ENCODE measurements around the gene PRIM2.
"Not testable (repeated sequence)": the region's sequence is repeated elsewhere in the genome, so short reads cannot be mapped to it uniquely, and the experiment has no call there.

Gene PRIM2

DNA sequence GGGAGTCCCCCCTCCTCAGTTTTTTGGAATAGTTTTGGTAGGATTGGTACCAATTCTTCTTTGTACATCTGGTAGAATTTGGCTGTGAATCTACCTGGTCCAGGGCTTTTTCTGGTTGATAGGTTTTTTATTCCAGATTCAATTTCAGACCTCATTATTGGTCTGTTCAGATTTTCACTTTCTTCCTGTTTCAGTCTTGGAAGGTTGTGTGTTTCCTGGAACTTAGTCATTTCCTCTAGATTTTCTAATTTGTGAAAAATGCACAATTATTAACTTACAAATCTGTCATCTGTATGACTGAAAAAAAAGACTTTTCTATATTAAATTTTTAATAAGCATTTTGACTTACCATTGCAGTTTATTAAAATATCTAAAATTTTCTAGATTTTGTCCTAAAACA lies 287.9 kb downstream of the PRIM2 start:
- not testable (repeated sequence) for DNase-seq (ENCODE audit: low read depth in 2 of 2)

- not testable (repeated sequence) for DNase-seq (ENCODE audit: low read depth in 2 of 2)
Observed at GRCh38 chr6:57606331-57606730, 288.9 kb downstream of the PRIM2 start.

- DNase-seq (ENCODE audit: low read depth in 2 of 2): not testable (repeated sequence)
Observed at GRCh38 chr6:57610612-57611011, 293.2 kb downstream of the PRIM2 start.

DNA sequence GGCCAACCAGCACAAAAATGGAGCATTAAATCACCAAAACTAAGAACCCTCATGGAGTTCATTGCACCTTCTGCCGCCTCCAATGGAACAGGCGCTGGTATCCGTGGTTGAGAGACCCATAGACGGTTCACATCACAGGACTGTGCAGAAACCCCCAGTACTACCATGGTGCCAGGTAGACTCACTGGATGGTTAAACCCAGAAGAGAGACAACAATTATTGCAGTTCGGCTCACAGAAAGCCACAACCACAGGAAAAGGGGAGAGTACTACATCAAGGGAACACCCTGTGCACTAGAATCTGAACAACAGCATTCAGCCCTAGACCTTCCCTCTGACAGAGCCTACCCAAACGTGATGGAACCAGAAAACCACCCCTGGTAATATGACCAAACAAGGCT lies 301.5 kb downstream of the PRIM2 start:
- DNase-seq (ENCODE audit: low read depth in 2 of 2): not testable (repeated sequence)

GRCh38 chr6:57631773-57632172 lies 314.3 kb downstream of the PRIM2 start:
- DNase-seq (ENCODE audit: low read depth in 2 of 2): not testable (repeated sequence)

DNA sequence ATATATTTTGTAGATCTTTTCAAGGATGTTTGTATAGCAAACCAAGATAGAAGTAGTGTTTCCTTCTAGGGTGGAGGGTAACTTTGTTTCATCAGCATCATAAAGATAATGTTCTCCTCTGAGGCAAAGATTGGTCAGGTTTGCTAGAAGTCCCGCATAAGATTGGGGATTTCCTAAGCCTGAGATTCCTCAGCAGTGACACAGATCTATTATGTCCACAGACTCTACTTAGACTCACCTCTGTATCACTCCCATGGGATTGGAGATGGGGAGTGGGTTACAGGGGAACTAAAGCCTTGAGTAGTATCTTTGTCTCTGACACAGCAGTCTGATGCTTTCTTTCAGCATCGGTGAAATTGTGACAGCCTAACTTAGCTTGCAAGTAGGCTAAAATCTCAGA lies 341.1 kb downstream of the PRIM2 start:
- DNase-seq (ENCODE audit: low read depth in 2 of 2): not testable (repeated sequence)

GRCh38 chr6:57659794-57660193 lies 342.4 kb downstream of the PRIM2 start:
- DNase-seq (ENCODE audit: low read depth in 2 of 2): not testable (repeated sequence)

- not testable (repeated sequence) for DNase-seq (ENCODE audit: low read depth in 2 of 2)
Observed at GRCh38 chr6:57660940-57661339, 343.5 kb downstream of the PRIM2 start.

GRCh38 chr6:57668108-57668507 lies 350.7 kb downstream of the PRIM2 start:
- not testable (repeated sequence) for DNase-seq (ENCODE audit: low read depth in 2 of 2)

DNA sequence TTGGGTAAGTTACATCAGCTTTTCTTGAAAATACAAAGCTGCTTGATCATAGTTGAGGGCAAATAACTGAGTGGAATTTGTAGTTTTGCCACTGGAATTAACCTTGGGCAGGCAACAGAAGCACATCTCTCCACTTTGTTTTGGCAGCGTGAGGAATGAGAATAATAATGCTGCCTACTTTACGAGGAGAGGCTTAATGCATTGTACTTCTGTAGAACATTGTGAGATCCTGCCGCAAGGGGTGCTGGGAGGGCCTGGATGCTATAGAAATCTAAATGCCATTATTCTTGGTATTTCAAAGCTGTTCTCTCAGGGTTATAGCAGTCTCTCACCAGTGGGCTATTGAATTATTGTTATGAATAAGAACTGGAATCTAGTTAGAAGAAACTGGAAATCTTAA lies 353.8 kb downstream of the PRIM2 start:
- DNase-seq (ENCODE audit: low read depth in 2 of 2): not testable (repeated sequence)

- DNase-seq (ENCODE audit: low read depth in 2 of 2): not testable (repeated sequence)
Observed at GRCh38 chr6:57671937-57672627, 354.7 kb downstream of the PRIM2 start.

DNA sequence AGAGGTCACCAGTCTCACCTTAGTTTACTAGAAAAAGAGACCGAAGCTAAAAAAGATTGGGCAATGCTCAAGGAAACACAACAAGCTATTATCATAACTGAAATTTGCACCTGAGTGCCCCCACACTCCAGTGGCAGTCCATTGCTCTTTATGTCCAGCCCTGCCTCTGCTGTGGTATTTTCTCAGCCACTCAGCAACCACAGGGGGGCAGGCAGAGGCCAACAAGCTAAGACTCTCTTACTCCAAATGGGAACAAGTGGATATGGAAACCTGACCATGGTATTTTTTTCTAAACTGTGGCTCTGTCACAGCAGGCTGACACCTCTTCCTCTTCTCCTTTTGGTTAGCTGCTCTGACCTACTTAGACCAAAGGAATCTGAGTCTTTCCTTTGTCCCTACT lies 355.9 kb downstream of the PRIM2 start:
- DNase-seq (ENCODE audit: low read depth in 2 of 2): not testable (repeated sequence)

DNA sequence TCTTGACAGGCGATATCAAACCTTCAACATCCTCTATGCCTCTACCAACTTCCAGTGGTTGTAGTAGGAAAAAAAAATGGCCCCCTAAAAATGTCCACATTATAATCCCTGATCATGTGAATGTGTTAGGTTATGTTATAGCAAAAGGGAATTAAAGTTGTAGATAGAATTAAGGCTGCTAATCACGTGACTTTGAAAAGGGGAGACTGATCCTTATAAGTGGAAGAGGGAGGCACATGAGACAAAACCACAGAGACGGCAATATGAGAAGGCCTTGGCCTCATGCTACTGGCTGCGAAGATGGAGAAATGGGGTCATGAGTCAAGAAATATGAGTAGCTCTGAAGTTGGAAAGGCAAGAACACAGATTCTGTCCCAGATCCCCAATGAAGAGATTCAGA lies 358.0 kb downstream of the PRIM2 start:
- not testable (repeated sequence) for DNase-seq (ENCODE audit: low read depth in 2 of 2)

DNA sequence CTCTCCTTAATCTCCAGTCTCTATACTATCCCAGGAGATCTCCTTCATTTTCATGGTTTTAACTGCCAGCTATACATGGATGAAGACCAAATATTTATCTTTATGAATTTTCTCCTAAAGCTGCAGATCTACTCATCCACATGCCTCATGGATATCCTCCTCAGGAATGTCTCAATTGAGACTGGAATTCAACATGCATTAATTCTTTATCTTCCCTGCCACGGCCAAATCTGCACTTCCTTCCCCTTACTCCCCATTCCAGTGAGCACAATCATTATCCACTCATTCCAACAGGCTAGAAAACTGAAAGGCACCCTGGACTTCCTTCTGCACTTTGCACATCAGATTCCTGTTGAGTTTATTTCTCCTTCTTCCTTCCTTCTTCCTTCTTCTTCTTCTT lies 379.0 kb downstream of the PRIM2 start:
- not testable (repeated sequence) for DNase-seq (ENCODE audit: low read depth in 2 of 2)
